Measurements from ENCODE around the gene PDE4D. TPM values are rescaled to one million over a fixed set of nuclear protein-coding genes. Genes with fewer than 3 reads are reported as not detected.

PDE4D gene
- polyA plus RNA-seq, 1 donor (not counting 4 experiments of a cell fraction or from before 2014, with no cell fraction given) = 3.6 TPM

- Histone ChIP-seq H3K27ac (ENCODE audit: control insufficient read depth, insufficient read depth, low read length) (no peak overlapping the region), H3K4me3 (ENCODE audit: control insufficient read depth in 2 of 3, extremely low read depth in 1 of 3, insufficient read depth in 2 of 3, low read depth in 1 of 3, low read length in 3 of 3) (no peak overlapping the region), H3K36me3 (ENCODE audit: control insufficient read depth in 2 of 2, extremely low read depth in 1 of 2, insufficient read depth in 2 of 2, low read length in 2 of 2) (no peaks in the 10 kb centered on the region), H2AFZ (ENCODE audit: control insufficient read depth, low read length) (no peak overlapping the region), H3K27me3 (ENCODE audit: control insufficient read depth, extremely low read depth, insufficient read depth, low read length) (no peaks in the 10 kb centered on the region), H3K9me1 (ENCODE audit: control insufficient read depth, extremely low read depth, insufficient read depth, low read length) (no peaks in the 10 kb centered on the region), H3K79me2 (ENCODE audit: control insufficient read depth, insufficient read depth, low read length) (no peaks in the 10 kb centered on the region), H4K20me1 (ENCODE audit: control insufficient read depth, extremely low read depth, insufficient read depth, low read length) (no peaks in the 10 kb centered on the region), H3K9ac (ENCODE audit: control insufficient read depth, extremely low read depth, insufficient read depth, low read length) (no peak overlapping the region), H3K4me1 (ENCODE audit: control insufficient read depth, extremely low read depth, insufficient read depth, low read length) (no peaks in the 10 kb centered on the region), H3K4me2 (ENCODE audit: control insufficient read depth, extremely low read depth, insufficient read depth, low read depth, low read length) (no peak overlapping the region), H3K9me3 (ENCODE audit: control insufficient read depth, low read depth, low read length) (no peaks in the 10 kb centered on the region)
- no peak for DNase-seq (ENCODE audit: low read depth, low spot score)
- dilution Hi-C loops (cut with MboI; ENCODE audit: extremely low pct_ligation_motif_present, low sequenced_read_pairs) = no loop called here
- TF ChIP-seq, protein P1, sequence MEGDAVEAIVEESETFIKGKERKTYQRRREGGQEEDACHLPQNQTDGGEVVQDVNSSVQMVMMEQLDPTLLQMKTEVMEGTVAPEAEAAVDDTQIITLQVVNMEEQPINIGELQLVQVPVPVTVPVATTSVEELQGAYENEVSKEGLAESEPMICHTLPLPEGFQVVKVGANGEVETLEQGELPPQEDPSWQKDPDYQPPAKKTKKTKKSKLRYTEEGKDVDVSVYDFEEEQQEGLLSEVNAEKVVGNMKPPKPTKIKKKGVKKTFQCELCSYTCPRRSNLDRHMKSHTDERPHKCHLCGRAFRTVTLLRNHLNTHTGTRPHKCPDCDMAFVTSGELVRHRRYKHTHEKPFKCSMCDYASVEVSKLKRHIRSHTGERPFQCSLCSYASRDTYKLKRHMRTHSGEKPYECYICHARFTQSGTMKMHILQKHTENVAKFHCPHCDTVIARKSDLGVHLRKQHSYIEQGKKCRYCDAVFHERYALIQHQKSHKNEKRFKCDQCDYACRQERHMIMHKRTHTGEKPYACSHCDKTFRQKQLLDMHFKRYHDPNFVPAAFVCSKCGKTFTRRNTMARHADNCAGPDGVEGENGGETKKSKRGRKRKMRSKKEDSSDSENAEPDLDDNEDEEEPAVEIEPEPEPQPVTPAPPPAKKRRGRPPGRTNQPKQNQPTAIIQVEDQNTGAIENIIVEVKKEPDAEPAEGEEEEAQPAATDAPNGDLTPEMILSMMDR (optimal IDR thresholded peaks at IDR 0.05 in 1 of 3, IDR thresholded peaks at IDR 0.05 in 1 of 3, conservative IDR thresholded peaks at IDR 0.05 in 1 of 3; ENCODE audit: extremely low read depth in 1 of 3, insufficient read depth in 2 of 3, low read length in 3 of 3) = no peak
- no peak for TF ChIP-seq EZH2 (IDR thresholded peaks at IDR 0.05; ENCODE audit: low read length)
- no peak for FAIRE-seq
Measured at GRCh38 chr5:59204114-59204897, 689.2 kb downstream of the PDE4D start.

- FAIRE-seq = no peak
- dilution Hi-C loops (cut with MboI; ENCODE audit: extremely low pct_ligation_motif_present, low sequenced_read_pairs) = loop anchor here (25.0 kb wide), 1 partner anchor 162 kb away; no protein-coding TSS in a partner anchor
Measured at GRCh38 chr5:59199868-59200267, 693.7 kb downstream of the PDE4D start.

More at GRCh38 chr5:59199868-59200267, 693.7 kb downstream of the PDE4D start:
- no peaks in the 10 kb centered on the region for H3K36me3 ChIP-seq (ENCODE audit: control insufficient read depth in 2 of 2, extremely low read depth in 1 of 2, insufficient read depth in 2 of 2, low read length in 2 of 2)
- H3K4me3 ChIP-seq (ENCODE audit: control insufficient read depth in 2 of 3, extremely low read depth in 1 of 3, insufficient read depth in 2 of 3, low read depth in 1 of 3, low read length in 3 of 3) = no peak overlapping the region
- peaks cover 2% of the 10 kb centered on the region for H3K9me3 ChIP-seq (ENCODE audit: control insufficient read depth, low read depth, low read length)
- no peaks in the 10 kb centered on the region for H3K9me1 ChIP-seq (ENCODE audit: control insufficient read depth, extremely low read depth, insufficient read depth, low read length)
- no peak for DNase-seq (ENCODE audit: low read depth, low spot score)
- no peak overlapping the region for H2AFZ ChIP-seq (ENCODE audit: control insufficient read depth, low read length)
- H3K9ac ChIP-seq (ENCODE audit: control insufficient read depth, extremely low read depth, insufficient read depth, low read length) = no peak overlapping the region
- H4K20me1 ChIP-seq (ENCODE audit: control insufficient read depth, extremely low read depth, insufficient read depth, low read length) = no peaks in the 10 kb centered on the region
- H3K4me2 ChIP-seq (ENCODE audit: control insufficient read depth, extremely low read depth, insufficient read depth, low read depth, low read length) = no peak overlapping the region
- no peaks in the 10 kb centered on the region for H3K79me2 ChIP-seq (ENCODE audit: control insufficient read depth, insufficient read depth, low read length)
- no peaks in the 10 kb centered on the region for H3K4me1 ChIP-seq (ENCODE audit: control insufficient read depth, extremely low read depth, insufficient read depth, low read length)
- H3K27me3 ChIP-seq (ENCODE audit: control insufficient read depth, extremely low read depth, insufficient read depth, low read length) = no peaks in the 10 kb centered on the region
- TF ChIP-seq, protein P1 (optimal IDR thresholded peaks at IDR 0.05 in 1 of 3, IDR thresholded peaks at IDR 0.05 in 1 of 3, conservative IDR thresholded peaks at IDR 0.05 in 1 of 3; ENCODE audit: extremely low read depth in 1 of 3, insufficient read depth in 2 of 3, low read length in 3 of 3) = no peak
- TF ChIP-seq EZH2 (IDR thresholded peaks at IDR 0.05; ENCODE audit: low read length) = no peak
- H3K27ac ChIP-seq (ENCODE audit: control insufficient read depth, insufficient read depth, low read length) = no peak overlapping the region
